ENCODE data around the gene PARD6B.
"Not testable (repeated sequence)": the region's sequence is repeated elsewhere in the genome, so short reads cannot be mapped to it uniquely, and the experiment has no call there.

- not testable (repeated sequence) for TF ChIP-seq POLR2A, POLR2AphosphoS5 (IDR thresholded peaks at IDR 0.05; ENCODE audit: low read depth, low read length)
Measured at GRCh38 chr20:50766955-50767809, 35.8 kb downstream of the PARD6B start.

Data from GM12892 (cell line).